Measurements from ENCODE around the gene RANBP1.

DNA sequence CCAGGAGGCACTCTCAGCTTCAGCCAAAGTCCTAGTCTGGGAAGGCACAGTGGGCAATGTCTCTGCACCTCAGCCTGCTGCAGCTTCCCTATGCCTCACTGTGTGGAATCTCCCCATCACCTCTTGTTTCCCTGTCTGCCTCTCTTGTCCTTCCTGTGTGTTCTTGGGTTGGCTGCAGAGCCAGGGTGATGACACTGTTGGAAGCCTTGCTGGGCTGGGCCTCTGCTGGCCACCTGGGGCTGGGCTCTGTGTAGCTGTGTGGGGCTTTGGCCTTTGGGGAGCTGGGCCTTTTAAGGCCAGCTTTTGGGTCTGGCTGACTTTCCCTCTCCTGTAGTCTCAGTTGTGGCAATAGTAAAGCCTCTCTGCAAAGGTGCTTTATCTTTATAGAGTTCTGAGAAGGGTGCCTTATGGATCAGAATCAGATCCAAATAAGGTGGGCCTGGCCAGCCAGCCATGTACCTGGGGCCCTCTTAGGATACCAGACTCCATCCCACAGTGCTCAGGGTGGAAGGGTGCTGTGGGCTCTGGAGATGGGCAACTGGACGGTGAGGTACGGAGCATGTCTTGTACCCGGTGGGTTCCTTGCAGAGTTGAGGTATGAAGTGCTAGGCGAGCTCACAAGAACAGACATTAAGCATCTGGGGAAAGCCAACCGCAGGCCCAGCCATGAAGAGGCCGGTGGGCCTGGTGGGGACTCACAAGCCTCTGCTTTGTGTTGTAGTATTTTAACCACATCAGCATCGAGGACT is 10.3 kb upstream of the RANBP1 start:
- TF ChIP-seq, protein P1, sequence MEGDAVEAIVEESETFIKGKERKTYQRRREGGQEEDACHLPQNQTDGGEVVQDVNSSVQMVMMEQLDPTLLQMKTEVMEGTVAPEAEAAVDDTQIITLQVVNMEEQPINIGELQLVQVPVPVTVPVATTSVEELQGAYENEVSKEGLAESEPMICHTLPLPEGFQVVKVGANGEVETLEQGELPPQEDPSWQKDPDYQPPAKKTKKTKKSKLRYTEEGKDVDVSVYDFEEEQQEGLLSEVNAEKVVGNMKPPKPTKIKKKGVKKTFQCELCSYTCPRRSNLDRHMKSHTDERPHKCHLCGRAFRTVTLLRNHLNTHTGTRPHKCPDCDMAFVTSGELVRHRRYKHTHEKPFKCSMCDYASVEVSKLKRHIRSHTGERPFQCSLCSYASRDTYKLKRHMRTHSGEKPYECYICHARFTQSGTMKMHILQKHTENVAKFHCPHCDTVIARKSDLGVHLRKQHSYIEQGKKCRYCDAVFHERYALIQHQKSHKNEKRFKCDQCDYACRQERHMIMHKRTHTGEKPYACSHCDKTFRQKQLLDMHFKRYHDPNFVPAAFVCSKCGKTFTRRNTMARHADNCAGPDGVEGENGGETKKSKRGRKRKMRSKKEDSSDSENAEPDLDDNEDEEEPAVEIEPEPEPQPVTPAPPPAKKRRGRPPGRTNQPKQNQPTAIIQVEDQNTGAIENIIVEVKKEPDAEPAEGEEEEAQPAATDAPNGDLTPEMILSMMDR (conservative IDR thresholded peaks at IDR 0.05) = no peak
- no peak for TF ChIP-seq ZFX (IDR thresholded peaks at IDR 0.05)

All from C4-2B (cell line).